Retina (tissue), 1 donor: Measurements from ENCODE around the gene SYNGR2.

Source experiments
- DNase-seq: peaks from one replicate; pipeline ENCODE4 v3.0.0-alpha.2; 2016

The SYNGR2 gene

DNA sequence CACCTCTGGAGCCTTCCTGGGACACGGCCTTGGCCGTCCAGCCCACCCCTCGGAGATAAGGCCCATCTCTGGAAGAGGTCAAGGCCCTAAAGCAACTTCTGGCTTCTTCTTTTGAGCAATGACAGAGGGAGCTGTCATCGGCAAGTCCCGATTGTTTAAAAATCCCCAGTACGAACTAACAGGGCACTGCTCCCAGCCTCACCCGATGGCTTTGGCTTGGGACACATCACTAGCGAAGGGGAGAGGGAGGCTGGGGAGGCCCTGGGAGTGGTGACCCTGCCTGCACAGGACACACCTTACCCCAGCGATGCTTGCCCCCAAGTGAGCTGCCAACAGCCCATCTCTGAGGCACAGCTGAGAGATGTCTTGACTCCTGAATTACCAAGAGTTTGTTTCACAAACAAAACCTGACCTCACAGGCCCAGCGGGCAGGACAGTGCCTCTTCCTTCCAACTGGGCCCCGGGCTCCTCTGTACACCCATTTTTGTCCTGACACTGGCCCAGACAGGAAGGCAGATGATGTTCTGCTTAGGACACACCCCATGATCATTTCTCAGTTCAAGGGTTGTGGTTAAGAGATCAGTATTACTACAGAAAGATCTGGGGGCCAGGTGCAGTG is 4.8 kb downstream of the SYNGR2 start:
- no peak for DNase-seq

DNA sequence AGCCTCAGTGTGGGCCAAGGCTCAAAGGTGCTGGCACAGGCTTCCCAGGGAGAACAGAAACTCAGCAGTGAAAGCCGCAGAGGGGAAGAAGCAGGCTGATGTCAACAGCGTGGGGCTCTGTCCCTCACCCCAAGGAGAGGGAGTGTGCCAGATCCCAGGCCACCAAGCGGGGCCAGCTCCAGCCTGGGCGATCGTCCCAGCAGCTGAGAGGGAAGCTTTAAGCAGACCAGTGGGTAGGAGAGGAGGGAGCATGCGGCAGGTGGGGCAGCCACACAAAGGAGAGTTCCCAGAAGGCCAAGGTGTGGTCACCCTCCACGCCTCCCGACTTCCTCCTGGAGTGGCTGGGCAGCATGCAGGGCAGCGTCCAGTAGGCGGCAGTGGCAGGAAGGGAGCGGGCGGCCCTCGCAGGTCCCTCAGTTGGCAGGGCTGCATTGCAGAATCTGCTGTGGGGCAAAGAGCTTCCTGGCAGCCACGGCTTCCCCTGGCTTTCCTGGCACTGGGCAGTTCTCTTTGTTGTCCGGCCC is 6.0 kb downstream of the SYNGR2 start:
- DNase-seq, result no peak

DNA sequence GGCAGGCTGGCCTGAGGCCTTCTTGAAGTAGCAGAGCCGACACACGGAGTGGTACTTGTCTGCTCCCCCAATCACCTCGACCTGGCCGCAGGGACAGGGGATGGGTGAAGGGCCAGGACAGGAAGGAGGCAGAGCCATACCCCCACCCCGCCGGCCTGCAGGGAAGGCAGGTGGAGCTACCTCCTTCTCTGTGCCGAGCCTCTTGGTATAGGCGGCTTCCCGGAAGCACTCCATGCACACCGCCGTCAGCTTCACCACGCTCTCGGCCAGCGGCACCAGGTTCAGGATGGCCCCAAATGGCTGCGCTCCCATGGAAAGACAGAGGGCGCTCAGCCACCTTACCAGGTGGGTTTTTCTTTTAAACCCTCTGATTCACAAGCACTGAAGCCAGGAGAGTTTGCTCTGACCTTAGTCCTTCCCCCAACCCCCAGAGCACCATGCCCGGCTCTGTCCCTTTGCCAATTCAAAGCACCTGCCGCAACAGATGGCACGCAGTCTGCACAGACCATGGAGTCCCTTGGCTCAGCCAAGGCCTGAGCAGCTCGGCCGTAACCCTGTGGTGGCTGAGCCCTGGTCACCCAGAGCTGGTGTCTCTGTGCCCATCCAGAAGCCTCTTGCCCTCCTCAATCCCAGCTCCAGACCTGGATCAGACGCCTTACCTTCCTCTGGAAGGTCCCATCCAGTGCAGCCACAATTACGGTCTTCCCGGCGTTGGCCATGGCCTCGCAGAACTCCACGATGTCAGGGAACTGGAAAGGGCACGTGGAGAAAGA is 6.7 kb downstream of the SYNGR2 start:
- no peak for DNase-seq

DNA sequence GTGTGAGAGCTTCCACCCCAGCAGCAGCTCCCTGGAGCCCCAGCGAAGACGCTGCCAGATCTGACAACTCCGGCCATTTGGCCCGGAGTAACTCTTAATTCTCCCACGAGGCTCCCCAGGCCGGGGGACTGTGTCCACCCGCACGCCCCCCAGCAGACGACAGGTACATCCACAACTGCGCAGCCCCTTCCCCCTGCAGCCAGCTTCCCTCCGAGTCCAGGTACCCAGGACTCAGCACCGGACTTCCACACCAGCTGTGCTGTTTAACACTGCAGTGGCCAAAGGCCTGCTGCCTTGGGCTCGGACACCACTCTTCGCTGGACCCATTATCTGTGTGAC is 7.2 kb downstream of the SYNGR2 start:
- DNase-seq, result no peak

DNA sequence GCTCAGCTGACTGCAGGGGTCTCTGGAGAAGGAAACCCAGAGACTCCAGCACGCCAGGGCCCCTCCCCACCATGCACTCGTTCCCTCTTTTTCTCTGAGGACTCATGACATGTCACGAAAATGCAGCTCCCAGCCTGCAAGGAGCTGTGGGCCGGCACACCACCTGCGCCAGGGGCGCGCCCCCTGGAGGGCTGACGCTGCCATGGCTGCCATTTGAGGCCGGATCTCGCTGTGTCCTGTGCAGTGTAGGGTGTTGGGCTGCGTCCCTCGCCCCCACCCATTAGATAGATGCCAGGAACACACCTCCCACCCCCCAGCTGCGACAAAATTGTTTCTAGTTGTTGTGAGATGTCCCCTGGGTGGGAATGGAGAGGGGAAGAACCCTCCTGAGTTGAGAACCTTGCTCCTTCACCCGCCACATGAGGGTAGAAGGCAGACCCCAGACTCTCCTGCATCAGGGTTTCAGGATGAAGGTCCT is 8.2 kb downstream of the SYNGR2 start:
- DNase-seq, result peak; percentile 74

DNA sequence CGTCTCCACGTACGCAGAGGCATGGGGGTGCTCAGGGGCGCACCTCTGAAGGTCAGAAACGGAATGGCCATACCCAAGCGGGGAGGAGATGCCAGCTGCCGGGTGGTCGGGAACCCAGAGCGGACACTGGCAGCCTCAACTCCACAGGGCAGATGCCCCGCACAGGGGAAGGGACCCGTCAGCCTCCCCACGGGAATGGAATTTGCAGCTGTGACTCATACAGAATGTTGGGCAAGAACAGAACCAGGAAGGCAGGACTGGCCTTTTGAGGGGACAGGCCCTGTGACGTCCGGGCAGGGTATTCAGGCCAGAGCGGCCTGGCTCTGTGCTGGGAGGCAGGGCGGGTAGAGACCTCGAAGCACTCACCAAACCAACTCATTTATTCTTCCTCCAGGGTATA is 11.0 kb downstream of the SYNGR2 start:
- no peak for DNase-seq

DNA sequence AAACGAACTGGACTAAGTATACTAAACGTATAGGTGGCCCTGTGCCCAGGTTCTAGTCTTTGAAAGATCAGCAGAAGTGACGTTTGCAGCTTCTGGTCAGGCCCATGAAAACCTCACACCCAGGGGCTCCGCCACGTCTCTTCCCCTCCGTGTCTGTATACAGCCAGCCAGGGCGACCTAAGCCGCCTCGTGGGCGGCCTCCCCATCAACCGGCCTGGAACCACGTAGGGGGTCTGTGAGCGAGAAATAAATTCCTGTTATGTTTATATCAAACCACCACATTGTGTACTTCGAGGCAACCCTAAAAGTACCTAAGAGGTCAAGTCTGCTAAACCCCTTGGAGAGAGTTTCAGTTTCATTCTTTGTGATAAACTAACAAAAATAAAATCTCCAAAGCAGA is 11.7 kb downstream of the SYNGR2 start:
- no peak for DNase-seq

DNA sequence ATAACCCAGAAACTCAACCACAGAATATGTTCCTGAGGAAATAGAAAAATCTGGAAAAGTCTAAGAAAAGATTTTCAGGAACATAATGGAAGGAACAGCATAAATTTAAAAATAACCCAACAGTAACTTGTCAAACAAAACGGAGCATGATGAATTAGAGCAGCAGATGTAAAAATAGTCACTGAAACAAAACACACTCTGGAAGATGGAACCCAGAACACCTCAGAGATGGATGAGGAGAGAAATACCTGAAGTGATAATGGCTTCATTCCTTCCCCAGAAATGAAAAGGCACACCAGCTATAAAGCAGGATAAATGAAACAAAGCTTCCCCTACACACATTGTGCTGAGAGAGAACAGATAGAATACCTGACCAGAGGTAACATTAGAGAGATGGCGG is 12.1 kb downstream of the SYNGR2 start:
- DNase-seq, result no peak

DNA sequence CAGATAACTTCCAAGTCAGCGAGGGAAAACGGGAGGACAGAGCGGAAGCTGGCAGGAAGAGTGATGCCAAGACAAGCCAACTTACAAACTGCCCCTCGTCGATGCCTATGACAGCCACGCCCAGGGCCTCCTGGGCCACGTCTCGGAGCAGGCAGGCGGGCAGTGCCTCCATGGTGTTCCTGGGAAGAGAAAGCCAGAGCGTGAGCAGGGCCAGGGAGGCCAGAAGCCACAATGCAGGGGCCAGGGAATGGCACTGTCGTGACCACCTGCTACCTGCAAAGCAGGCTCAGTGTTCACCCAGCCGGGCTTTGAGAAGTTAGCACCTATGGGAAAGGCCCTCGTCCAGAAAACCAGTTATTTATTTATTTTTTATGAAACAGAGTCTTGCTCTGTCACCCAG is 14.1 kb downstream of the SYNGR2 start:
- DNase-seq, result no peak

DNA sequence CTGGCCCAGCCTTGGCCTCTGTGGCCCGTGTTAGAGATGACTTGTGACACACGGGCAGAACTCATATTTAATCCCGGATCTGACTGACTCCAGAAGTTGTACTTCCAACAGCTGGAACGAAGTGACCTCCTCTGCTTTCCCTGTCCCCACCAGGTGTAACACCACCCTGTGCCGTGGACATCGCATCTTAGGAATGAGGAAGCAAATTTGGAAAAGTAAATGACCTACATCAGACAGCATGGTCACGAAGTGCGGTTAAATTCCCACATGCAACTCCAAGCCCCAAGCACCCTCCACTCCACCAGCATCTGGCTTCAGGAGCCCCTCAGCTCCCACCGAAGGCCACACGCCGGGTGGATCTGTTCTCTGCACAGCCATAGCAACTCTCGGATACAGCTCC is 15.5 kb downstream of the SYNGR2 start:
- DNase-seq, result no peak

DNA sequence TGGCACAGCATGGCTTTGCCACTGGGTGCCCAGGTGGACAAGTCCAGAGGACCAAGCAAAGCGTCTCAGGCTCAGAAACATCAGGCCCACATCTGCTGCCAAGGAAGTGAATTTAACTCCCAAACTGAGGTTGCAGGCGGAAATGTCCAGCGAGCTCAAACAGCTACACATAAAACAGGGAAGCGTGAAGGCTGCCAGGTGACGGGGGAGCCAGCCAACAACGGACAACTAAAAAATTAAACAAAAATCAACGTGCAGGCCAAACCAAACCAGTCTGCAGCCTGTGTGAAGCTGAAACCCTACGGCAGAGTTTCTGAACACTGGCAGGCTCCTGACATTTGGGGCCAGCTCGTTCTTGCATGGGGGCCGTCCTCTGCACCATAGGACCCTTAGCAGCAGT is 16.0 kb downstream of the SYNGR2 start:
- DNase-seq, result no peak

DNA sequence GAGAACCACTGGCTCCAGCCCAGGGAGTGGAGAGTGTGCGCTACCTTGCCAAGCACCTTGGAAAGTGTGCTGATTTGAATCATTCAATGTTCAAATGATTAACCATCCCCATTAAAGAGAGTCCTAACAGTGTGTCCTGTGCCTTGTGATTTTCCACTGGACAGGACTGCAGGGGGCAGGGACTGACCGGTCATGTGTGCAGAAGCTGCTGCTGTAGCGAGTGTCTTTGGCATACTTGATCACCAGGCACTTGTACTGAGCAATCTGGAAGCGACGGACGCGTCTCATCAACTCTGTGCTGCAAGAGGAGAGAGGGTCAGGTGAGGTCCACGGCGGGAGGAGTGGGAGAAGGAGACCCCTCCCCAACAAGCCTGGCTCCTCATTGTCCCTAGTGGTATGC is 16.5 kb downstream of the SYNGR2 start:
- no peak for DNase-seq

DNA sequence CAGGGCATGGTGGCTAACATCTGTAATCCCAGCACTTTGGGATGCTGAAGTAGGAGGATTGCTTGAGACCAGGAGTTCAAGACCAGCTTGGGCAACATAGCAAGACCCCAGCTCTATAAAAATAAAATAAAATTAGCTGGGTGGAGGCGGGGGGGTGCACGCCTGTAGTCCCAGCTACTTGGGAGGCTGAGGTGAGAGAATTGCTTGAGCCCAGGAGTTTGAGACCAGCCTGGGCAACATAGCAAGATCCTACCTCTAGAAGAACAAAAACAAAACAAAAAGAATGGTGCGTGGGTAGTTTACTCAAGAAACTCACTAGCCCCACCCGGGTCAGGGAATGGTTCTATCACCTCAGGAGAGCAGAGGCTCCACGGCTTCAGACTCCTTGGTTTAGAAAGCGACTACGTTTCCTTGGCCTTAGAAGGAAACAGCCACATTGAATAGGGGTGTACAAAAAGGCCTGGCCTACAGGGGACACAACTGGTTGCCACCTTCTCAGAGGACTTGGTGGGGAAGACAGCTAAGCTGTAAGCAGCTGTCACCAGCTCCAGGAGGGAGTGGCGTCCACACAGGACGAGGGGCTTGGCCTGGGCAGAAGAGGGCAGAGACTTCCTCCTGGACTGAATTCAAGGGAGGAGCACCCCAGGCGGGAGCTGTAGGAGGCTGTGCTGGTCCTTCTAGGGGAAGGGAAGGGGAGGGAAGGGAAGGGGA is 17.8 kb downstream of the SYNGR2 start:
- DNase-seq, result no peak

DNA sequence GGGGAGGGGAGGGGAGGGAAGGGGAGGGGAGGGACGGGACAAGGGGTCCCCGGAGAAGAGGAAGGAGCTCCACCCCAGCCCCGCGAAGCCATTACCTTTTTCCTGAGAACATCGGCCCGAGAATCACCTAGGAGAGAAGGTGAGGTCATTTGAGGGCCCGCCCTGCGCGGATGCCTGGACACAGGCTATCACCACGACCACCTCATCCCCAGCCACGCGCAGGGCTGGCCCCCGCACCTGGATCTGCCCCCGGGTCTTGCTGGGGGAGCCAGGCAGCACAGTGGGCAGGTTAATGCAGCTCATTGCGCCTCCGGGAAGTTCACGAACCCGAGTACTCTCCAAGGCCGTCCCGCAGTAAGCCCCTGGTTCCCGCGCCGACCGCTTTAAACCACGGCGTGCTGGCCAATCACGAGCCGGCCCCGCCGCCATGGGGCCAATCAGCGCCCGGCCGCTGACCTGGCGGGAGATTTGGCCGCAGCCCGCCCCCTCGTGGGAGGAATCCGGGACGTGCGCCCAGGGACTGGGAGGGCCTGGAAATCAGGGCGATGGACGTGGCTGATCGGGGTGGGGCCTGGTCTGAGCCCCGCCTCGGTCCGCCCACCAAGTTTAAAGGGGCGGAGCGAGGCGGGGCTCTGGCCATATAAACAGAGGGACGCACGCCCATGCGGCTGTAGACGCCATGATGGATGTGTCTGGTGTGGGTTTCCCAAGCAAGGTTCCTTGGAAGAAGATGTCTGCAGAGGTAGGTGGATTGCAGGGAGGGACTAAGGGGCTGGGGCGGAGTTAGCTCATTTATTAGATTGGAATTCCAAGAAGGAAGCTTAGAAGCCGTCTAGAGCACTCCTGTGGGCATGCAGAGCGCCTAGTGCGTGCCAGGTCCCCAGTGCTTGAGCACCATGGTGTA is 18.6 kb downstream of the SYNGR2 start, which contains the start of the genes AFMID and TK1:
TSS of gene AFMID (plus strand) at position 671 of the 904 bp plus-strand sequence. CDS start at position 680, 9 bp downstream.
TSS of gene TK1 (minus strand) at position 361 of the 904 bp plus-strand sequence. CDS start at position 303, 58 bp downstream.
- peak; percentile 98 for DNase-seq

DNA sequence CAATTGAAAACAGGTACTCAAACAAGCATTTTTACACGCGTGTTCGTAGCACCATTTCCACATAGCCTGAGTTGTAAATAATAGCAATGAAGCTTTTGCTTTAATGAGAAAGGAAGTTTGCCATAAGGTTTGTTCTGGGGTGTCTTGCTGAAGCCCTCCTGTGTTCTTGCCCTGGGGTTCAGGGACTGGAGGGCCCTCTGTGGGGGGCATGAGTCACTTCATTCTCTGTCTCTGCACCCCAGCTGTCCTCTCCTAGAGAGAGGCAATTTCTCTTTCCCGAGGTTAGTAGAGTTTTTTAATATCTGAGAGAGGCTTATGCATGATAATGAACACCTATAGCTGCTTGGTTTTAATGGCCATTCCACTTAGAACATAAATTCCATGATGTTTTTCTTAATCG is 28.3 kb downstream of the SYNGR2 start:
- DNase-seq, result no peak

DNA sequence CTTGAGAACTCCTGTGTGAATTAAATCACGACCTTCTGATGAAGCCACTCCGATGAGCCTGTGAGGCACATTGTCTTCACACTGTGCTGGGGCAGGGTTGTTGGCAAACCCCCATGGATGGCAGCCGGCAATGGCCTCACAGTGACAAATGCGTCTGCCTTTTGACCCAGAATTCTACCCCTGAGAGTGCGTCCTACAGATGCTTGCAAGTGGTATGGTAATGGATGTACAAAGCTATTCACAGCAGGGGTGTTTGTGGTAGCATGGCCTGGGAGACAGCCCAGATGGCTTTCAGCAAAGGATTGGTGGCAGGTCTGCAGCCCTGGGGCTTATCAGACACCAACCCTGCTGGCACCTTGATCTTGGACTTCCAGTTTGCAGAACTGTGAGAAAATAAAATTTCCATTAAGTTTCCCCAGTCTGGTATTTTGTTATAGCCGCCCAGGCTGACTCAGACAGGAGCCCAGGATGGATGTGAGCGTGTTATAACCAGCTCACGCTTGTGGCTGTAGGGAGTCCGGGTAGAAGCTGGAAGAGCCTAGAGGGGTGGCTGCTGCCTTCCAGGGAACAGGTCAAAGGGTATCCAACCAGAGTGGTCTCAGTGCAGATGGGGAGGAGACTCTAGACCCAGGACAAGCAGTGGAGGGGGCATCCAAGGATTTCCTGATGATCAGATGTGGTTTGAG is 28.9 kb downstream of the SYNGR2 start:
- DNase-seq, result peak; percentile 68

DNA sequence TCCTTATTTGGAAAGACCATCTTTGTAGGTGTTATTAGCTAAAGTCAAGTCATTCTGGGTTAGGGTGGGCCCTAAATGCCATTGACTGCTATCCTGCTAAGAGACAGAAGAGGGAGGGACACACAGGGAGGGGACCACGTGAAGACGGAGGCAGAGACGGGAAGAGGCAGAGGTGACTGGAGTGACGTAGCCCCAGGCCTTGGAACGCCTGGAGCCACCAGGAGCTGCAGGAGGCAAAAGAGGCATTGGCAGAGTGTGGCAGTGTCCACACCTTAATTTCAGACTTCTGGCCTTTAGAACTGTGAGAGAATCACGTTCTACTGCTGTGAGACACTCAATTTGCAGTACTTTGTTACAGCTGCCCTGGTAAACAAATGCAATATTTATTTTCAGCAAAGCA is 32.1 kb downstream of the SYNGR2 start:
- no peak for DNase-seq

DNA sequence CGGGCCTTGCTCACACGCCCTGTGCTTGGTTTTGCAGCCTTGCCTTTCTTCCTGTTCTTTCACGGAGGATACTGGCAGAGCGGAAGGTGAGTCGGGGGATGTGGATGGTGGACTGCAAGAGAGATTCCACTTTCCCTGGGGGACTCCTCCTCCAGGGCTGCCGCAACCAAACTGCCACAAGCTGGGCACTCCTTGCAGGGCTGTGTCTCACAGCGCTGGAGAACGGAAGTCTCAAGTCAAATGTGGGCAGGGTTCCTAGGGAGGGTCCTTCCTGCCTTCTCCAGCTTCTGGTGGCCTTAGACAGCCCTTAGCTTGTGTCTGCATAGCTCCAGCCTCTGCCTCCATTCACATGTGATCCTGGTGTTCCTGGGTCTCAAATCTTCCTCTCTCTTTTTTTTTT is 34.3 kb downstream of the SYNGR2 start:
- no peak for DNase-seq

DNA sequence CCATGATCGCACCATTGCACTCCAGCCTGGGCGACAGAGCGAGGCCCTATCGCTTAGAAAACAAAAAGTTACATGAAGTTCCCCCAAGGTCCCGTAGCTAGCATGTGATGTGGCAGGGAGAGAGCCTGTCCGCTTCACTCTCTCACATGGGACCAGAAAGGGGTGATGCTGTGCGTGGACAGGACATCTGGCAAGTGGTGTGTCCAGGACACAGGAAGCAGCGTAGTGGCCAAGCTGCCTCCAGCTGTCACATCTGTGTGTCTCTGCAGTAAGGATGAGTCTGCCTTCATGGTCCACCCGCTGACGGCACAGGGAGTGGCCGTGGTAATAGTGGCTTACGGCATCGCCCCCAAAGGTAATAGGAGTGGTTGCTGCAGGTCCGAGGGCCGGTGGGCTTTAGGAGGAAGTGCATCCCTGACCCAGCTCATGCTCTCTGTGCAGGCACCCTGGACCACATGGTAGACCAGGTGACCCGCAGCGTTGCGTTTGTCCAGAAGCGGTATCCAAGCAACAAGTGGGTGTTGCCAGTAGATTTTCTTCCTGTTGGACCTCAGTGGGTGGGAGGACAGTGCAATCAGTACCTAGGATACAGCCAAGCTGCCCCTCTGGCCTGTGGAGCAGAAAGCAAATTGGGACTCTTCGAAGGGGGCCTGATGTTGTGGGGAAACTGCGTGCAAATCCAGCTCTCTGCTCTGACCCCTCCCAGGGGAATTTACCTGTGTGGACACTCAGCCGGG is 36.2 kb downstream of the SYNGR2 start:
- no peak for DNase-seq

DNA sequence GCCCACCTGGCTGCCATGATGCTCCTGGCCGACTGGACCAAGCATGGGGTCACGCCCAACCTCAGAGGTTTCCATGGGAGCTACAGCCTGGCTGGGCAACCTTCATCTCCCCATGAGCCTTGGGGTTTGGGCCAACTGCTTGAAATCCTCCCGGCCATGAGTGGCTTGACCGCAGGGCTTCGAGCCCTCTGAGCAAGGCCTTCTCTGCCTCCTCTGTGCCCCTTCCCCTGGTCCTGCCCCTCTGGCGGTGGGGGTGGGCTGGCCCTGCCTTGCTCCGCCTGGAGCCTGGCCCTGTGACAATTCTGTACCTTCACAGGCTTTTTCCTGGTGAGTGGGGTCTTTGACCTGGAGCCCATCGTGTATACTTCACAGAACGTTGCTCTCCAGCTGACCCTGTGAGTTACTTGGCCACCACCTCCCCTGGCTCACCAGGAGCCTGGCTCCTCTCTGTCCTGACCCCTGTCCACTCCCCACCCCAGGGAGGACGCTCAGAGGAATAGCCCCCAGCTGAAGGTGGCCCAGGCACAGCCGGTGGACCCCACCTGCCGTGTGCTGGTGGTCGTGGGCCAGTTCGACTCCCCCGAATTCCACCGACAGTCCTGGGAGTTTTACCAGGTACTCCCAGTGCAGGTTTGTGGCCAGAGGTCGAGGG is 36.9 kb downstream of the SYNGR2 start:
- no peak for DNase-seq

DNA sequence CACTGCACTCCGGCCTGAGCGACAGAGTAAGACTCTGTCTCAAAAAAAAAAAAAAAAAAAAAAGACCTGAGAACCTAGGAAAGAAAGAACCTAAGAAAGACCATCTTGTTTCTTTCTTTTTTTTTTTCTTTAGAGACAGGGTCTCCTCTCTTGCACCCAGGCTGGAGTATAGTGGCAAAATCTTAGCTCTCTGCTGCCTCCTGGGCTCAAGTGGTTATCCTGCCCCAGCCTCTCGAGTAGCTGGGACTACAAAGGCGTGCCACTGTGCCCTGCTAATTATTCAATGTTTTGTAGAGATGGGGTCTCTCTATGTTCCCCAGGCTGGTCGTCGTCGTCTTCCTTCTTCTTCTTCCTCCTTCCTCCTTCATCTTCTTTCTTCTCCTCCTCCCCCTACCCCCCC is 37.9 kb downstream of the SYNGR2 start:
- no peak for DNase-seq
